ENCODE measurements around the gene ZNF175. TPM values are rescaled to one million over a fixed set of nuclear protein-coding genes. Genes with fewer than 3 reads are reported as not detected.

Gene ZNF175
- polyA plus RNA-seq, 3 donors, result 0.39 to 2.4 (median 0.82) TPM

- Histone ChIP-seq H2AFZ (ENCODE audit: insufficient read depth, low read depth, low read length, poor library complexity, severe bottlenecking) (no peak overlapping the region), H3K79me2 (ENCODE audit: insufficient read depth, low read length) (peaks cover 7% of the 10 kb centered on the region), H3K27ac (ENCODE audit: low read depth in 1 of 2, low read length in 2 of 2) (no peak overlapping the region), H3K4me2 (replicated peaks; ENCODE audit: extremely low read depth, low read length, poor library complexity, severe bottlenecking) (no peak overlapping the region), H3K9ac (ENCODE audit: insufficient read depth, low read length, poor library complexity, severe bottlenecking) (no peak overlapping the region), H3K4me3 (replicated peaks in 1 of 3; ENCODE audit: low read depth in 2 of 3, low read length in 3 of 3) (no peak overlapping the region), H3K9me3 (replicated peaks in 1 of 2; ENCODE audit: control insufficient read depth in 1 of 2, insufficient read depth in 1 of 2, low read length in 2 of 2) (no peaks in the 10 kb centered on the region), H4K20me1 (ENCODE audit: insufficient read depth, low read length) (peaks cover 86% of the 10 kb centered on the region), H3K36me3 (replicated peaks in 1 of 2; ENCODE audit: control insufficient read depth in 1 of 2, insufficient read depth in 2 of 2, low read length in 2 of 2) (peaks cover 64 to 87% of the 10 kb centered on the region in 2 donors), H3K4me1 (ENCODE audit: control insufficient read depth in 1 of 2, insufficient read depth in 2 of 2, low read length in 2 of 2) (peaks cover 3 to 12% of the 10 kb centered on the region in 2 donors), H3K27me3 (ENCODE audit: control insufficient read depth in 2 of 2, insufficient read depth in 2 of 2, low read length in 2 of 2) (no peaks in the 10 kb centered on the region)
- H3K4me3 Mint-ChIP-seq, result no peak overlapping the region
- intact Hi-C loops (cut with micrococcal nuclease), result no loop called here
- TF ChIP-seq CTCF (IDR thresholded peaks at IDR 0.05), result no peak
- peaks cover 16% of the 10 kb centered on the region for H3K4me1 Mint-ChIP-seq
- H3K27ac Mint-ChIP-seq, result no peak overlapping the region
- no CpG with 5 or more reads among the region's 5 CpGs for WGBS (ENCODE audit: insufficient coverage)
- peaks cover 0 to 8% (median 0%) of the 10 kb centered on the region in 7 donors for H3K9me3 Mint-ChIP-seq
- peaks cover 65 to 91% of the 10 kb centered on the region in 2 donors for H3K36me3 Mint-ChIP-seq
- peaks cover 0 to 2% (median 1%) of the 10 kb centered on the region in 3 donors for H3K27me3 Mint-ChIP-seq (ENCODE audit: low read depth in 3 of 3)
- DNase-seq, result no peak
Measured at GRCh38 chr19:51614789-51615188, 43.7 kb downstream of the ZNF175 start.

- peaks cover 24% of the 10 kb centered on the region for H3K4me1 Mint-ChIP-seq
- DNase-seq, result no peak
- Histone ChIP-seq H3K9ac (ENCODE audit: insufficient read depth, low read length, poor library complexity, severe bottlenecking) (no peak overlapping the region), H3K4me3 (replicated peaks in 1 of 3; ENCODE audit: low read depth in 2 of 3, low read length in 3 of 3) (no peak overlapping the region), H3K4me1 (ENCODE audit: control insufficient read depth in 1 of 2, insufficient read depth in 2 of 2, low read length in 2 of 2) (peaks cover 14 to 24% of the 10 kb centered on the region in 2 donors), H3K79me2 (ENCODE audit: insufficient read depth, low read length) (peaks cover 7% of the 10 kb centered on the region), H3K4me2 (replicated peaks; ENCODE audit: extremely low read depth, low read length, poor library complexity, severe bottlenecking) (no peak overlapping the region), H3K27ac (ENCODE audit: low read depth in 1 of 2, low read length in 2 of 2) (no peak overlapping the region), H2AFZ (ENCODE audit: insufficient read depth, low read depth, low read length, poor library complexity, severe bottlenecking) (no peak overlapping the region), H4K20me1 (ENCODE audit: insufficient read depth, low read length) (peaks cover 91% of the 10 kb centered on the region), H3K36me3 (replicated peaks in 1 of 2; ENCODE audit: control insufficient read depth in 1 of 2, insufficient read depth in 2 of 2, low read length in 2 of 2) (peaks cover 66 to 85% of the 10 kb centered on the region in 2 donors), H3K9me3 (replicated peaks in 1 of 2; ENCODE audit: control insufficient read depth in 1 of 2, insufficient read depth in 1 of 2, low read length in 2 of 2) (no peaks in the 10 kb centered on the region), H3K27me3 (ENCODE audit: control insufficient read depth in 2 of 2, insufficient read depth in 2 of 2, low read length in 2 of 2) (no peaks in the 10 kb centered on the region)
- peaks cover 65 to 90% of the 10 kb centered on the region in 2 donors for H3K36me3 Mint-ChIP-seq
- 93% methylated on average over 6 of the region's 7 CpGs for WGBS (ENCODE audit: insufficient coverage)
- intact Hi-C loops (cut with micrococcal nuclease), result no loop called here
- no peak overlapping the region for H3K4me3 Mint-ChIP-seq
- H3K27me3 Mint-ChIP-seq (ENCODE audit: low read depth in 3 of 3), result peaks cover 0 to 2% (median 1%) of the 10 kb centered on the region in 3 donors
- peaks cover 0 to 8% (median 0%) of the 10 kb centered on the region in 7 donors for H3K9me3 Mint-ChIP-seq
- no peak for TF ChIP-seq CTCF (IDR thresholded peaks at IDR 0.05)
- H3K27ac Mint-ChIP-seq, result peak overlapping the region in 1 of 7 donors; percentile 53
Measured at GRCh38 chr19:51615991-51616390, 44.9 kb downstream of the ZNF175 start.
